ENCODE data around the gene RPS6KA2.
"Not testable (repeated sequence)": the region's sequence is repeated elsewhere in the genome, so short reads cannot be mapped to it uniquely, and the experiment has no call there.

The RPS6KA2 gene

GRCh38 chr6:166591961-166592520 is 35.0 kb downstream of the RPS6KA2 start:
- DNase-seq (ENCODE audit: low read depth): no peak

- DNase-seq (ENCODE audit: low read depth): no peak
These were observed 36.0 kb downstream of the RPS6KA2 start for GRCh38 chr6:166591026-166591425.

DNA sequence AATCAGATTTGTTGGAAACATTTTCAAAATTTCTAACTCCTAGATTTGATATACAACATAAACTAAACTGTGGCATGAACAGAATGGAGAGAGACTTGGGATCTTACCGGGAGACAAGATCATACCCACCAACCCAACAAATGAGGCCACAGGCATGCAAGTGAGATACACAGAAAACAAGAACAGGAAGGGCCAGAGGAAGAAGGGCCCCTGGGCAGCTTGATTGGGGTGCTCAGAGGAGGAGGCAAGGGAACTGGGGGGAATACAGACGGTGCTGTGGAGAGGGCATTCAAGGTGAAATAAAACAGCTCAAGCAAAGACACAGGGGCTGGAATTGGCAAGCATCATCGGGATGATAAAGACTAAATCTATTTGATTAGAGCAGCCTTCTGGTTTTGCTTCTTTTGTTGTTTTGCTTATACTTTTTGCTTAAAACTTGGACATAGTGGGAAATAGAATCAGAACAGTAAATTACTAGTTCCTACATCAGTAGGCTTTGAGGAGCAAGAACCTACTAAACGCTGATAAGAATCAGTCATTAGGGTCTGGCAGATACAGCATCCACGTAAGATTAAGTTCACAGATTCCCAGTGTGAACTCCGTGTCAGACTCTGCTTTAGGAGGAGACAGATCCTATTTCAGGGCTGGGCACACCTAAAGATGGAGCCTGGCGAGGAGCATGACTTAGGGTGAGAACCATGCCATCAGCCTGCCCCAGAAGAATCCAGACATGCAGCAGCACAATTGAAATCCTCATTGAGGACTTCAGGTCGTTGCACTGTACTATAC is 37.1 kb downstream of the RPS6KA2 start:
- DNase-seq (ENCODE audit: low read depth): no peak

GRCh38 chr6:166589337-166589731 is 37.7 kb downstream of the RPS6KA2 start:
- no peak for DNase-seq (ENCODE audit: low read depth)

DNA sequence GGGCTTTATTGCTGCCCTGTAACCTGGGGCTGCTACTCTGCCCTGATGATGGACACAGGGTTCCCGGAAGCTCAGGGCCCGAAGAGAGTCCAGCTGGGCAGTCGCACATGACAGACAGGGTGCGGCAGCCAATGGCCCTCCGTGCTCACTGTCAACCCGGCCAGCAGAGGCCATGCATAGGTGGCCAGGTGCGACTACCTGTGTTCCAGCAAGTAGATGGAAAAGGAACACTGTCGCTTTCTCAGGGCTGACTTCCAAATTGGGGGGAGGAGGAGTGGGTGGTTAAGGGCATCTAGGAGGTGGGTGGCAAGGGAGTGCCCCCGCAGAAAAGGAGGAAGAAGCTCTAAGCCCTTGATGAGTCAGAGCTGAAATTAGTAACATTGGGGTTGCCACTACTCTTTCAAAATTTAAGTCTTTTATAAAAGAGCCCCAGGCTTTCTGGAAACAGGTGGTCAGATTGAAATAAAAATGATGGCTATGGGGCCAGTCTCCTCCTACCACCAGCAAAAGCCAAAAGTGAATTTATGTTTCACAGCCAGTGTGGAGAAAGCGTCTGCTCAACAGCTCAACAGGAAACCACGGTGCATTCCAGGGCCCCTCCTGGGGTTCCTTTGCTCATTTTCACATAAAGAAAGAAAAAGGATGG is 38.2 kb downstream of the RPS6KA2 start:
- DNase-seq (ENCODE audit: low read depth): no peak

GRCh38 chr6:166587631-166588413 is 39.2 kb downstream of the RPS6KA2 start:
- no peak for DNase-seq (ENCODE audit: low read depth)

DNA sequence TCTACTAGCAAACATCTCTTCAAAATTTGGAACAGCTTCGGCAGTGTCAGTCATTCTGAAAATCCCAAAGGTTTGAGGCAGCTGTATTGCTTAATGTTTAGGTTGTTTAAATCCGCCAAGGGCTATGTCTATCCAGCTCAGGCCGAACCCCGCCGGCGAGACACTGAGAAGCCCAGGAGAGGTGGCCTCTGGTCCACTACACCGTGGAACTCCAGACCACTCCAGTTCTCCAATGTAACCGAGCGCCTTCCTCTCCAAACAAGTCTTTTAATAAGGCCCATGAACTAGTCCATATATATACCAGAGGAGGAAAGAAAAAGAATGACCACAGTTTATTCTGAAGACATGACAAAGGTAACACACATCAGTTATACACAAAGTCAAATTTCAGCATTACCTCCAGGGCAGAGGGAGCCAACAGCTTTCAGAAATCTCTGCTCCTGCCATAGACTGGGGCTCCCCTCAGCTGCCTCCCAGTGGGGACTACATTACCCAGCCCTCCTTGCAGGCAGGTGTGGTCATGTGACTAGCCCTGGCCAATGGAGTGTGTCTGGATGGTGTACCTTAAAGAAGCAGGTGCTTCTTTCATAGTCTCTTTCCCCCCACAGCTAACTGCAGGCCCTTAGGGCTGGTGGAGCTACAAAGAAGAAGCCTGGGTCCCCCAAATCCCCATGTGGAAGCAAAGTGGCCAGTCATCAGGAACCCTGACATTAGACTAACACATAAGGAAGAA is 40.5 kb downstream of the RPS6KA2 start, which contains the start of gene RAMACL:
RAMACL (minus strand) TSS at position 255 of the 733 bp plus-strand sequence; CDS start at position 54, 201 bp downstream.
- peak; percentile 20 for DNase-seq (ENCODE audit: low read depth)

- DNase-seq (ENCODE audit: low read depth): no peak
These were observed 42.1 kb downstream of the RPS6KA2 start for GRCh38 chr6:166584853-166585429.

DNA sequence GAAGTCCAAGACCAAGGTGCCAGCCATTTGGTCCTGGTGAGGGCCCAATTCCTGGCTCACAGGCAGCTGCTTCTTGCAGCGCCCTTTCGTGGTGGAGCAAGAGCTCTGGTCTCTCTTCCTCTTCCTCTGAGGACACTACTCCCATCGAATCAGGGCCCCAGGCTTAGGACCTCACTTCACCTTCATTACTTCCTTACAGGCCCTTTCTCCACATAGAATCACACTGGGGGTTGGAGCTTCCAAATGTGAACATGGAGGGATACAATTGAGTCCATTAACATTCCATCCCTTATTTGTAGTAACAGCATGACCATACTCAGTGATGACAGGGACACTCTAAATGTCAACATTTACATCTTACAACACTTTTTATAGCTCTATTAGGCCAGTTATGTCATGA is 42.9 kb downstream of the RPS6KA2 start:
- no peak for DNase-seq (ENCODE audit: low read depth)

DNA sequence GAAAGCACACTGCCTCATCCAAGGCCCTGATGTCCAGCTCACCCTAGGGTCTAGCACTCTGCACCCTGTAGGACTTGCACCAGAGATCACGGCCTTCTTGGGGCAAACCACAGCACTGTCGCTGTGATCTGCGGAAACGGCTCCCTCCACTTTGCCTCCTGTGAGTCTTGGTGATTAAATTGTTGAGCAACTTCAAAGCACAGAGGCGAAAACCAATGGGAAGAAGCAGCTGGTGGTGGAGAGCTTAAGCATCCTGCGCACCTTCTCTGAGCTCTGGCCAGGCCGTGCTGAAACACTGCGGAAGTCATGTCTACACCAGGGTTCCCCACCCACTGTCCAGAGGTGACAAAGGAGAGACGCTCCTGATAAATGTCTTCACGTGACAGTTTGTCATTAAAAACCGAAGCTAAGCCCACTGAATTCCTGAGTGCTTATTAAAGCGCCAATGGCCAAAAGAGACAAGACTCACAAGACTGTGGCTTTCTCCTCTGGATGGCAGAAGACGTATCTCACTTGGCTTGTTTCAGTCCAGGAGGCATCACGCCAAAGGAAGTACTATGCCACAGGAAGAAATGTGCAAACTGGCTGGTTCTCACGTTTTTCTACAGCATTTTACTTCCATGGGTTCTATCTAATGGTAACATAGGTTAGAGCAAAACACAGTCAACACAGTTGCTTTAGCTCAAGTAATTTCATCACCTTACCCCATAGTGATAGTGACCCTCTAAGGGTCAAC is 43.7 kb downstream of the RPS6KA2 start:
- no peak for DNase-seq (ENCODE audit: low read depth)

DNA sequence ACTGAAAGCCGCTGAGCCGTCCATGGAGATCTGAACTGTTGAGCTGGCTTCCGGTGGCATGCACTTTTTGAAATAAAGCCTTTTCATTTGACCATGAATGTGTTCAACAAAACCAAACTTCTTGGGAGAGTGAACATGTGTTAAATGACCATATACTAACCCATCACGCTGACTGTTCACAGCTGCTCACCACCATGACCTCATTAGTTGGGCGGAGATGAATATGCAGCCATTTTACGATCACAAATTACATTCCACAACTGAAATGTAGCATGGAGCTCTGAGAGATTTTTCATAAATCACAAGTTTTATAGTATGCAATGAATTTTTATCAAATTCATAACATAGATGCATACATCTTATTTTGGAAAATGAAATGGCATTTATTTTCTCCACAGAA is 44.8 kb downstream of the RPS6KA2 start:
- no peak for DNase-seq (ENCODE audit: low read depth)

DNA sequence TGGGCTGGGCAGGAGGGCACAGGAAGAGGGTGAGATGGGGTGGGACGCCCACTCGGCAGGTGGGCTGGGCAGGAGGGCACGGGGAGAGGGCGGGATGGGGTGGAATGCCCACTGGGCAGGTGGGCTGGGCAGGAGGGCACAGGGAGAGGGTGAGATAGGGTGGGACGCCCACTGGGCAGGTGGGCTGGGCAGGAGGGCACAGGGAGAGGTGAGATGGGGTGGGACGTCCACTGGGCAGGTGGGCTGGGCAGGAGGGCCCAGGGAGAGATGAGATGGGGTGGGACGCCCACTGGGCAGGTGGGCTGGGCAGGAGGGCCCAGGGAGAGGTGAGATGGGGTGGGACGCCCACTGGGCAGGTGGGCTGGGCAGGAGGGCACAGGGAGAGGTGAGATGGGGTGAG is 45.2 kb downstream of the RPS6KA2 start:
- DNase-seq (ENCODE audit: low read depth): not testable (repeated sequence)

GRCh38 chr6:166581091-166581511 is 46.0 kb downstream of the RPS6KA2 start:
- DNase-seq (ENCODE audit: low read depth): no peak

DNA sequence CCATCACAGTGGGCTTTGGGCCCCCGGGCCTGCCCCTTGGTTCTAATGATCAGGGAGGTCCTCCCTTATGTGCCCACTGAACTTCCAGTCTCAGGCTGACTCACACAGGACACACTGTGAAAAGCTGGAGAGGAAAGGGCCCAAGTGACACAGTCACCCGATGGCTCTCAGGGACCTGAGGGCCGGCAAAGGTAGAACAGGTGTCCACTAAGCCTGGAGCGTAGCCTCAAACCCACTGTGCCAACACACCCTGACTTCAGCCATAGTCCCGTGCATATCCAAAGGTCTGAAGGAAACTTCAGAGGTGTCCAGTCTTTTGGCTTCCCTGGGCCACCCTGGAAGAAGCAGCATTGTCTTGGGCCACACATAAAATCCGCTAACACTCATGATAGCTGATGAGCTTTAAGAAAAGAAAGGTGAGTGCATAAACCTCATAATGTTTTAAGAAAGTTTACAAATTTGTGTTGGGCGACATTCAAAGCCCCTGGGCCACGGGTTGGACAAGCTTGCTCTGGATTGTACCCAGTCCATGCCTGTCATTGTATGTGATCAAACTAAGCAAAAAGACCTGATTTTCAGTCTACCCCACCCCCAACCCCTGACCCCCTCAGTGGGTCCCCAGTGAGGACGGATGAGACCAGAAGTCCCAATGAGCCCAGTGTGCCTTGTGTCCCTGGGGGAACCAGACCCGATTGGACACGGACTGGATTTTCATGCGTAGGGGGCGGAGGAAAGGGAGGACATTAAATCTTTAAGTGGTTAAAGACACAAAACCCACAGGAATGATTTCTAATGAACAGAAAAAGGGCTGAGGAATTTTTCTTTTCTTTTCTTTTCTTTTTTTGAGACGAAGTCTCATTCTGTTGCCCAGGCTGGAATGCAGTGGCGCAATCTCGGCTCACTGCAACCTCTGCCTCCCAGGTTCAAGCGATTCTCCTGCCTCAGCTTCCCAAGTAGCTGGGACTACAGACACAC is 46.7 kb downstream of the RPS6KA2 start:
- no peak for DNase-seq (ENCODE audit: low read depth)

- no peak for DNase-seq (ENCODE audit: low read depth)
These were observed 47.7 kb downstream of the RPS6KA2 start for GRCh38 chr6:166579237-166579850.

- no peak for DNase-seq (ENCODE audit: low read depth)
These were observed 48.4 kb downstream of the RPS6KA2 start for GRCh38 chr6:166578536-166579236.

DNA sequence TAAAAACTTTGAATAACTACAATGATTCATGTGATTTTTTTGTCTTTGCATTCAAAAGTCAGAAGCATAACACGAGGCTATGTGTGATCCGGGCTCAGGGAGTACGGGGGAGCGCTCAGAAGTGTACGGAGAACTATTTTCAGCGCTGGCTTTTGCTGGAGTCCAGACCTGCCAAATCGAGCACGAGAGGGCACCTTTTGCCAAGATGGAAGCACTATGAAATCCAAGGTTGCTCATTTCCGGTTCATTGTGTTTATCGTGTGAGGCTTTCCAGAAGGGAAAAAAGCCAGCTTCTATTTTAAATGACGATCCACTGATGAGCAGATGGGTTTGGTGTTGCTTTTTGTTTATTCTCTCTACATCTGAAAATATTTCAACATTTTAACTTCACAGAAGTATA is 51.8 kb downstream of the RPS6KA2 start:
- no peak for DNase-seq (ENCODE audit: low read depth)

GRCh38 chr6:166573511-166574216 is 53.4 kb downstream of the RPS6KA2 start:
- DNase-seq (ENCODE audit: low read depth): no peak

All from activated T-cell treated with anti-CD3 and anti-CD28 coated beads for 48 hours (primary cell).